GM12801 (cell line): ENCODE measurements around the gene CHRD.

Experiments
- CTCF ChIP-seq: IDR thresholded peaks from one replicate; pipeline ENCODE4 v1.5.1; 2011; ENCODE audit warnings: control low read depth; ENCODE audit not compliant: insufficient read length; ENCODE audit errors: extremely low read depth

The CHRD gene

GRCh38 chr3:184344579-184345316 lies 35.1 kb upstream of the CHRD start:
- TF ChIP-seq CTCF, result no peak

- TF ChIP-seq CTCF, result no peak
These were observed 34.3 kb upstream of the CHRD start for GRCh38 chr3:184345317-184346144.

- no peak for TF ChIP-seq CTCF
These were observed 33.2 kb upstream of the CHRD start for GRCh38 chr3:184346480-184347190.

- no peak for TF ChIP-seq CTCF
These were observed 32.4 kb upstream of the CHRD start for GRCh38 chr3:184347321-184348056.

- no peak for TF ChIP-seq CTCF
These were observed 31.8 kb upstream of the CHRD start for GRCh38 chr3:184348057-184348382.

- no peak for TF ChIP-seq CTCF
These were observed 30.0 kb upstream of the CHRD start for GRCh38 chr3:184349563-184350470.
